H1 (cell line): ENCODE measurements around the gene ITGA3. TPM values are rescaled to one million over a fixed set of nuclear protein-coding genes. Genes with fewer than 3 reads are reported as not detected.
A peak's percentile ranks its signal among the peaks of the same experiment; 100 is the strongest.

Source experiments
- CTCF ChIA-PET: fragments of 300-600 bp; sonication (Branson Sonifier 250); formaldehyde crosslinking; loops from one replicate; lab custom pipeline; 2021; ENCODE audit not compliant: partially characterized antibody; lab: Charles Lee
- POLR2A ChIA-PET: fragments of 300-600 bp; sonication (Branson Sonifier 250); formaldehyde crosslinking; loops from one replicate; lab custom pipeline; 2021; ENCODE audit warnings: inconsistent platforms; ENCODE audit not compliant: partially characterized antibody; lab: Charles Lee
- DNase-seq, 2 experiments: peaks; one replicate each; pipeline versions ENCODE4 v3.0.0 to v3.0.0-alpha.2; 2010 to 2022; ENCODE audit warnings: low spot score in 2 of 2, low read depth in 1 of 2, mixed read lengths in 1 of 2
- FAIRE-seq: peaks from 2 replicates; lab custom pipeline; 2011; peaks lifted over from hg19 to GRCh38; lab: Jason Lieb, UNC
- H2AFZ ChIP-seq: 2 replicates; pipeline ENCODE4 v1.8.1; 2012; ENCODE audit warnings: low read length, inconsistent platforms
- H2AK5ac ChIP-seq: 2 replicates; pipeline ENCODE4 v1.6.1; 2013; ENCODE audit warnings: low read depth, low read length
- H2BK120ac ChIP-seq: replicated peaks from 2 replicates; pipeline ENCODE3; 2013; ENCODE audit warnings: low read depth, low read length, inconsistent platforms
- H2BK12ac ChIP-seq: 2 replicates; pipeline ENCODE4 v1.6.1; 2013; ENCODE audit warnings: low read depth, low read length
- H2BK15ac ChIP-seq: 2 replicates; pipeline ENCODE4 v1.6.1; 2013; ENCODE audit warnings: low read length
- H2BK20ac ChIP-seq: 2 replicates; pipeline ENCODE4 v1.6.1; 2013; ENCODE audit warnings: low read length
- H2BK5ac ChIP-seq: 2 replicates; pipeline ENCODE4 v1.6.1; 2013; ENCODE audit warnings: low read depth, low read length
- H3K14ac ChIP-seq: 2 replicates; pipeline ENCODE4 v1.6.1; 2013; ENCODE audit warnings: inconsistent platforms; ENCODE audit not compliant: insufficient read length
- H3K18ac ChIP-seq: 2 replicates; pipeline ENCODE4 v1.6.1; 2013; ENCODE audit warnings: low read length; ENCODE audit errors: extremely low read depth
- H3K23ac ChIP-seq: 2 replicates; pipeline ENCODE4 v1.6.1; 2013; ENCODE audit warnings: inconsistent platforms; ENCODE audit not compliant: insufficient read length
- H3K23me2 ChIP-seq: 2 replicates; pipeline ENCODE4 v1.6.1; 2013; ENCODE audit warnings: low read depth, low read length
- H3K27ac ChIP-seq: 2 replicates; pipeline ENCODE4 v1.6.1; 2011; ENCODE audit warnings: low read depth, low read length, inconsistent platforms
- H3K27me3 ChIP-seq, 4 experiments: replicated peaks in 1 of 4; 1 replicate in 1 of 4; 2 replicates in 3 of 4; pipeline versions ENCODE4 v1.6.1 to v1.8.1; 2011 to 2013; ENCODE audit warnings: low read length in 3 of 4, mild to moderate bottlenecking in 3 of 4, inconsistent platforms in 2 of 4, mixed read lengths in 2 of 4, moderate library complexity in 1 of 4; ENCODE audit not compliant: control insufficient read depth in 3 of 4, insufficient read depth in 3 of 4; ENCODE audit errors: extremely low read depth in 1 of 4
- H3K36me3 ChIP-seq, 4 experiments: 2 replicates each; pipeline versions ENCODE4 v1.6.1 to v1.8.1; 2011 to 2013; ENCODE audit warnings: mild to moderate bottlenecking in 4 of 4, low read length in 3 of 4, moderate library complexity in 2 of 4, control low read depth in 1 of 4, inconsistent platforms in 1 of 4; ENCODE audit not compliant: insufficient read depth in 4 of 4, control insufficient read depth in 2 of 4
- H3K4ac ChIP-seq: replicated peaks from 2 replicates; pipeline ENCODE3; 2013; ENCODE audit warnings: low read length, low read depth, mixed read lengths, inconsistent platforms; ENCODE audit not compliant: insufficient read length
- H3K4me1 ChIP-seq, 4 experiments: replicated peaks in 1 of 4; 1 replicate in 1 of 4; 2 replicates in 3 of 4; pipeline versions ENCODE4 v1.6.1 to v1.8.1; 2011 to 2013; ENCODE audit warnings: low read length in 3 of 4, inconsistent platforms in 2 of 4, mixed read lengths in 1 of 4; ENCODE audit not compliant: insufficient read depth in 4 of 4, control insufficient read depth in 3 of 4
- H3K4me2 ChIP-seq, 2 experiments: 2 replicates each; pipeline versions ENCODE4 v1.6.1 to v1.8.1; 2011 to 2013; ENCODE audit warnings: low read depth in 2 of 2, low read length in 2 of 2, control low read depth in 1 of 2, inconsistent platforms in 1 of 2, mild to moderate bottlenecking in 1 of 2; ENCODE audit not compliant: insufficient read depth in 1 of 2
- H3K4me3 ChIP-seq, 4 experiments: fragments of 200-600, 300-600 bp in 1 of 4; sonication (generic), shearing (Covaris generic), sonication (Bioruptor Twin) in 1 of 4; 2 replicates each; pipeline versions ENCODE4 v1.5.1 to v1.8.1; 2011 to 2016; ENCODE audit warnings: low read length in 4 of 4, low read depth in 3 of 4, control low read depth in 2 of 4, inconsistent platforms in 2 of 4, mild to moderate bottlenecking in 2 of 4, mixed read lengths in 1 of 4, moderate library complexity in 1 of 4; ENCODE audit not compliant: insufficient read depth in 2 of 4; ENCODE audit errors: extremely low read depth in 1 of 4
- H3K56ac ChIP-seq: replicated peaks from 2 replicates; pipeline ENCODE3; 2013; ENCODE audit warnings: low read depth, mild to moderate bottlenecking, mixed read lengths, low read length, inconsistent platforms; ENCODE audit not compliant: insufficient read length
- H3K79me1 ChIP-seq: 2 replicates; pipeline ENCODE4 v1.6.1; 2013; ENCODE audit warnings: low read depth, low read length, control low read depth
- H3K79me2 ChIP-seq, 2 experiments: 2 replicates each; pipeline versions ENCODE4 v1.6.1 to v1.8.1; 2012 to 2013; ENCODE audit warnings: low read length in 2 of 2, mild to moderate bottlenecking in 2 of 2, inconsistent platforms in 1 of 2; ENCODE audit not compliant: insufficient read depth in 2 of 2, control insufficient read depth in 1 of 2
- H3K9ac ChIP-seq, 4 experiments: replicated peaks in 1 of 4; 1 replicate in 1 of 4; 2 replicates in 3 of 4; pipeline versions ENCODE4 v1.6.1 to v1.8.1; 2011 to 2013; ENCODE audit warnings: low read depth in 3 of 4, low read length in 3 of 4, control low read depth in 2 of 4, mild to moderate bottlenecking in 2 of 4, moderate library complexity in 2 of 4, inconsistent platforms in 1 of 4; ENCODE audit errors: extremely low read depth in 1 of 4
- H3K9me3 ChIP-seq, 2 experiments: 2 replicates each; pipeline versions ENCODE4 v1.6.1 to v1.8.1; 2012 to 2013; ENCODE audit warnings: mild to moderate bottlenecking in 2 of 2, moderate library complexity in 2 of 2, control low read depth in 1 of 2, inconsistent platforms in 1 of 2, low read depth in 1 of 2, low read length in 1 of 2, mixed read lengths in 1 of 2; ENCODE audit not compliant: insufficient read depth in 2 of 2
- H4K20me1 ChIP-seq, 2 experiments: replicated peaks in 1 of 2; 2 replicates each; pipeline versions ENCODE3 to v1.8.1; 2011 to 2013; ENCODE audit warnings: inconsistent platforms in 2 of 2, low read length in 2 of 2, mild to moderate bottlenecking in 1 of 2; ENCODE audit not compliant: insufficient read depth in 2 of 2, control insufficient read depth in 1 of 2
- H4K5ac ChIP-seq: 2 replicates; pipeline ENCODE4 v1.6.1; 2013; ENCODE audit warnings: low read length, low read depth, mixed read lengths, inconsistent platforms; ENCODE audit not compliant: insufficient read length
- H4K8ac ChIP-seq: 2 replicates; pipeline ENCODE4 v1.8.0; 2013; ENCODE audit warnings: mild to moderate bottlenecking, moderate library complexity, low read length, inconsistent platforms; ENCODE audit not compliant: insufficient read depth; ENCODE audit errors: extremely low read depth
- H4K91ac ChIP-seq: replicated peaks from 2 replicates; pipeline ENCODE3; 2013; ENCODE audit warnings: low read length, mixed read lengths, inconsistent platforms; ENCODE audit not compliant: insufficient read length
- ASH2L ChIP-seq: fragments of 200-600, 300-600 bp; sonication (generic); IDR thresholded peaks from one replicate; pipeline ENCODE4 v1.7.1; 2017; ENCODE audit warnings: low read length
- HDAC2 ChIP-seq, 2 experiments: fragments of 300-600 bp in 1 of 2; sonication (generic) in 1 of 2; IDR thresholded peaks; 2 replicates each; pipeline ENCODE4 v1.6.1; 2011 to 2012; ENCODE audit warnings: low read depth in 2 of 2, low read length in 2 of 2, mild to moderate bottlenecking in 2 of 2, moderate library complexity in 2 of 2, borderline replicate concordance in 1 of 2, inconsistent platforms in 1 of 2
- JUND ChIP-seq: IDR thresholded peaks from 2 replicates; pipeline ENCODE4 v1.6.1; 2011; ENCODE audit warnings: mild to moderate bottlenecking, improper control_type of control experiment, low read length
- MAFK ChIP-seq: IDR thresholded peaks from 2 replicates; pipeline ENCODE4 v1.6.1; 2012; ENCODE audit warnings: low read depth, mild to moderate bottlenecking, improper control_type of control experiment, low read length
- NRF1 ChIP-seq: IDR thresholded peaks from 2 replicates; pipeline ENCODE4 v1.6.1; 2011; ENCODE audit warnings: mild to moderate bottlenecking, low read depth, low read length, improper control_type of control experiment
- POLR2A ChIP-seq, 2 experiments: IDR thresholded peaks; 1 replicate in 1 of 2; 2 replicates in 1 of 2; pipeline ENCODE4 v1.6.1; 2011; ENCODE audit warnings: low read depth in 2 of 2, low read length in 2 of 2, mild to moderate bottlenecking in 2 of 2; ENCODE audit errors: control extremely low read depth in 1 of 2
- RXRA ChIP-seq: IDR thresholded peaks from 2 replicates; pipeline ENCODE4 v1.6.1; 2011; ENCODE audit warnings: low read depth, mild to moderate bottlenecking, low read length, moderate library complexity; ENCODE audit not compliant: insufficient read depth
- SAP30 ChIP-seq: fragments of 300-600 bp; sonication (generic); IDR thresholded peaks from 2 replicates; pipeline ENCODE4 v1.7.1; 2012; ENCODE audit warnings: low read length, moderate library complexity, mild to moderate bottlenecking, inconsistent platforms; ENCODE audit not compliant: insufficient read depth, insufficient replicate concordance
- SRF ChIP-seq: IDR thresholded peaks from 2 replicates; pipeline ENCODE4 v1.6.1; 2011; ENCODE audit warnings: mild to moderate bottlenecking, low read depth, low read length, moderate library complexity
- WGBS, 2 experiments: shearing (Covaris generic) in 1 of 2; methylation state at CpG; one replicate each; pipeline versions ENCODE4 v1.1.6 to v1.1.7; 2013 to 2015; ENCODE audit warnings: low lambda C conversion rate in 2 of 2, mixed read lengths in 2 of 2, inconsistent platforms in 1 of 2, low coverage in 1 of 2, missing lambda C conversion rate in 1 of 2; ENCODE audit not compliant: insufficient replicate concordance in 2 of 2, insufficient coverage in 1 of 2, insufficient read length in 1 of 2; ENCODE audit errors: extremely low coverage in 1 of 2, missing lambda C conversion rate in 1 of 2; 5-methylcytosine and 5-hydroxymethylcytosine counted together
- polyA plus RNA-seq, 7 experiments: library from polyadenylated mRNA; depleted of rRNA in 3 of 7; stranded (reverse) in 5 of 7; unstranded in 2 of 7; fragments of >200 nt in 5 of 7; fragments of 200-250 nt in 2 of 7; gene quantifications; 1 replicate in 5 of 7; 2 replicates in 1 of 7; 4 replicates in 1 of 7; pipeline versions ENCODE4 v1.2.1 to v1.2.3, GENCODE V29; 2011 to 2013; ENCODE audit warnings: missing spikeins in 2 of 7, mixed read lengths in 2 of 7
- total RNA-seq: library from RNA; stranded (reverse); fragmentation: NEBNext Ultra II Directional; extraction: Animal tissue kit (Norgen Biotek cat#: 25700); gene quantifications from 2 replicates; pipeline ENCODE4 v1.2.1, GENCODE V29; 2021
- TF ChIP-seq, protein P1 (sequence below), 3 experiments: IDR thresholded peaks; 1 replicate in 2 of 3; 2 replicates in 1 of 3; pipeline versions ENCODE4 v1.5.1 to v1.6.1; 2011; ENCODE audit warnings: low read length in 3 of 3, mild to moderate bottlenecking in 3 of 3, inconsistent platforms in 2 of 3, low read depth in 1 of 3, moderate library complexity in 1 of 3; ENCODE audit not compliant: insufficient read depth in 1 of 3; ENCODE audit errors: control extremely low read depth in 1 of 3

Gene ITGA3
- total and polyA plus RNA-seq, 2 of the 8 experiments (the other 6 are each of a cell fraction or from before 2014, with no cell fraction given) = 24.0 to 24.2 TPM

DNA sequence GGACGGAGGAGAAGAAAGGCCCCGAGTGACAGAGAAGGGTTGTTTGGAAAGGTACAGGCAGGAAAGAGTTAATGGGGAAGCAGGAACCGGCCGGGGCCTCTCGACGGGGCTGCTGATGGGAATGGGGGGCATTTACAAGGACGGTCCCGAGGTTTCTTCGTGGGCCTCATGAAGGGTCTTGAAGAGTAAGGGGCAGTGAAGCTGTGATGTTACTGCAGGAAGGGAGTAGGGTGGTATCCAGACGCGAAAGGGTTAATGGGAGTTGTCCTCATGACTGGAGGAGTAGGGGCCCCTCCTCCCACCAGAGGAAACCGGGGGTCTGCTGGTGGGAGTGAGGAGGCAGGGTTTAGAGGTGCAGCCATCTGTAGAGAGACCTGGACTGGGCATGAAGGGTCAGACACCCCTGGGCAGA lies 39.7 kb downstream of the ITGA3 start:
- Histone ChIP-seq H3K14ac (no peak overlapping the region), H3K9ac (peak overlapping the region in 2 of 4 experiments; percentile 8 to 16; a peak in 2 of 7 replicates), H3K79me2 (peaks cover 0 to 4% of the 10 kb centered on the region in 2 experiments; a peak in 1 of 4 replicates), H2BK12ac (peak overlapping the region; percentile 27; the same call in 1 of the 2 replicates), H3K23ac (no peak overlapping the region), H3K4ac (no peak overlapping the region), H3K4me1 (peaks cover 0 to 8% (median 5%) of the 10 kb centered on the region in 4 experiments; a peak in 5 of 7 replicates), H3K4me3 (peak overlapping the region; percentile 76 to 92 (median 82)), H4K91ac (no peak overlapping the region), H2BK5ac (peak overlapping the region; percentile 85; the same call in 1 of the 2 replicates), H3K56ac (no peak overlapping the region), H3K9me3 (no peaks in the 10 kb centered on the region), H3K18ac (peak overlapping the region; percentile 87; the same call in 1 of the 2 replicates), H3K27me3 (peaks cover 0 to 3% (median 0%) of the 10 kb centered on the region in 4 experiments; a peak in 3 of 7 replicates), H3K4me2 (peak overlapping the region; percentile 91), H2AFZ (no peak overlapping the region), H3K27ac (no peak overlapping the region; the same call in 1 of the 2 replicates), H4K20me1 (no peaks in the 10 kb centered on the region), H3K36me3 (peaks cover 0 to 9% (median 0%) of the 10 kb centered on the region in 4 experiments; a peak in 1 of 8 replicates), H4K5ac (no peak overlapping the region), H4K8ac (no peak overlapping the region), H2BK120ac (no peak overlapping the region), H3K79me1 (peaks cover 3% of the 10 kb centered on the region), H3K23me2 (peaks cover 13% of the 10 kb centered on the region), H2AK5ac (no peak overlapping the region), H2BK15ac (no peak overlapping the region), H2BK20ac (no peak overlapping the region)
- 4% methylated on average over 9 of the region's 12 CpGs; no CpG with 5 or more reads in 1 of the 2 experiments for WGBS, 2 experiments
- DNase-seq (peak in 1 of 2 experiments; percentile 63), FAIRE-seq (no peak)
- ChIA-PET POLR2A (interaction anchor here (1.2 to 1.3 kb wide), 2 partner anchors 15 to 57 kb away, joined by 3 to 6 read pairs; no protein-coding TSS in a partner anchor), CTCF (interaction anchor here (0.6 to 15.7 kb wide), 5 partner anchors 8 to 267 kb away, joined by 3 to 412 read pairs (median 5); no protein-coding TSS in a partner anchor)
- TF ChIP-seq ASH2L (no peak), RXRA (no peak), SAP30 (no peak), JUND (no peak), SRF (no peak), POLR2A (IDR thresholded peaks at IDR 0.05; ENCODE audit: control extremely low read depth in 1 of 2, low read depth in 2 of 2, low read length in 2 of 2) (no peak), MAFK (no peak), NRF1 (no peak), HDAC2 (IDR thresholded peaks at IDR 0.05; ENCODE audit: borderline replicate concordance in 1 of 2, low read depth in 2 of 2, low read length in 2 of 2) (no peak)
- TF ChIP-seq, protein P1, sequence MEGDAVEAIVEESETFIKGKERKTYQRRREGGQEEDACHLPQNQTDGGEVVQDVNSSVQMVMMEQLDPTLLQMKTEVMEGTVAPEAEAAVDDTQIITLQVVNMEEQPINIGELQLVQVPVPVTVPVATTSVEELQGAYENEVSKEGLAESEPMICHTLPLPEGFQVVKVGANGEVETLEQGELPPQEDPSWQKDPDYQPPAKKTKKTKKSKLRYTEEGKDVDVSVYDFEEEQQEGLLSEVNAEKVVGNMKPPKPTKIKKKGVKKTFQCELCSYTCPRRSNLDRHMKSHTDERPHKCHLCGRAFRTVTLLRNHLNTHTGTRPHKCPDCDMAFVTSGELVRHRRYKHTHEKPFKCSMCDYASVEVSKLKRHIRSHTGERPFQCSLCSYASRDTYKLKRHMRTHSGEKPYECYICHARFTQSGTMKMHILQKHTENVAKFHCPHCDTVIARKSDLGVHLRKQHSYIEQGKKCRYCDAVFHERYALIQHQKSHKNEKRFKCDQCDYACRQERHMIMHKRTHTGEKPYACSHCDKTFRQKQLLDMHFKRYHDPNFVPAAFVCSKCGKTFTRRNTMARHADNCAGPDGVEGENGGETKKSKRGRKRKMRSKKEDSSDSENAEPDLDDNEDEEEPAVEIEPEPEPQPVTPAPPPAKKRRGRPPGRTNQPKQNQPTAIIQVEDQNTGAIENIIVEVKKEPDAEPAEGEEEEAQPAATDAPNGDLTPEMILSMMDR (IDR thresholded peaks at IDR 0.05; ENCODE audit: control extremely low read depth in 1 of 3, insufficient read depth in 1 of 3, low read depth in 1 of 3, low read length in 3 of 3) = no peak
